HG02970 (cell line): Measurements from ENCODE around the gene RABGEF1.
"Not testable (repeated sequence)": the region's sequence is repeated elsewhere in the genome, so short reads cannot be mapped to it uniquely, and the experiment has no call there.

Experiments used
- ATAC-seq: cut with Tn5 transposase; IDR thresholded peaks from one replicate; pipeline ENCODE4 v1.9.1; 2021; ENCODE audit warnings: mild to moderate bottlenecking, moderate library complexity, moderate number of reproducible peaks; ENCODE audit not compliant: unreplicated experiment, low FRiP score

Gene RABGEF1

DNA sequence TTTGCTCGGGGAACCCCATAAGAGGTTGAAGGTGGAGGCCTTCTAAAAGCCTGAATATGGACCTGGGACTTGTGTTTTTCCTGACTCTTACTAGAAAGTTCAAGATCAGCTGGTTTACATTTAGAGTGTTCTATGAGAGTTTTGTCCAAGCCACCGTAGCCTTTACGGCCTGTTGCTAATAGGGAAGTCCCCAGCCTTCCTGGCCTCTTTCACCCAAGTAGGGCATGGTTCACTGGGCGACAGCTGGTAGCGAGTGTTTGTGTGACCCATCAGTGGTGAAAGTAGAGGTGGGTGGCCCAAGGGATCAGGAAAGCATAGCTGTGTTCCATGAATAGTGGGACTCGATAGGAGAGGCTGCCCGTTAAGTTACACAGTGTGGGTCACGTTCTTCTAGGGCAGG, 60.1 kb downstream of the RABGEF1 start:
- ATAC-seq: no peak

DNA sequence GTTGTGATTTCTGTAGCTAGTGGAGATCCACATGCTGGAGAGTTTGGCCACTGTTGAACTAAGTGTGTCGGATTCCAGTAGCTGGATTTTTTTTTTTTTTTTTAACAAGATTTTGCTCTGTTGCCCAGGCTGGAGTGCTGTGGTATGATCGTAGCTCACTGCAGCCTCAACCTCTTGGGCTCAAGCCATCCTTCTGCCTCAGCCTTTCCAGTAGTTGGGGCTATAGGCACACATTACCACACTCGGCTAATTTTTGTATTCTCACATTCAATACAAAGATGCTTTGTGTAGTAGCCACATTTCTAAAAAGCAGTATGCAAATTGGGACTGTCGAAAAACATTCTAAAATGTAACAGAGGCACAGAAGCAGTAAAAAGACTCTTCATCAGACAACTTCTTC, 63.5 kb downstream of the RABGEF1 start:
- ATAC-seq: no peak

DNA sequence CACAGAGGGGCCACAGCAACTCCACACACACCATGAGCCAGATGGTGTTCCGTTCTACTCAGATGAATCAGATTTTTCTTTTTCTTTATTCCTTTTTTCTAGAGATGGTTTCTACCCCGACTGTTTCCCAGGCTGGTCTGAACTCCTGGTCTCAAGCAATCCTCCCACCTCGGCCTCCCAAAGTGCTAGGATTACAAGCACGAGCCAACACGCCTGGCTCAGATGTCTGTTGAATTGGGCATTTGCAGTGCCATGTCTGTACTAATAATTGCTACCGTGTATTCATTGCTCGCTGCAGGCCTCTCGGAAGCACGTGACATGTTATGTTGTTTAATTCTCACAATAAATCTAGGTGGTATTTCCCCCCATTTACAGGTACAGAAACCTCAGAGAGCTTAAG, 67.2 kb downstream of the RABGEF1 start:
- ATAC-seq: no peak

DNA sequence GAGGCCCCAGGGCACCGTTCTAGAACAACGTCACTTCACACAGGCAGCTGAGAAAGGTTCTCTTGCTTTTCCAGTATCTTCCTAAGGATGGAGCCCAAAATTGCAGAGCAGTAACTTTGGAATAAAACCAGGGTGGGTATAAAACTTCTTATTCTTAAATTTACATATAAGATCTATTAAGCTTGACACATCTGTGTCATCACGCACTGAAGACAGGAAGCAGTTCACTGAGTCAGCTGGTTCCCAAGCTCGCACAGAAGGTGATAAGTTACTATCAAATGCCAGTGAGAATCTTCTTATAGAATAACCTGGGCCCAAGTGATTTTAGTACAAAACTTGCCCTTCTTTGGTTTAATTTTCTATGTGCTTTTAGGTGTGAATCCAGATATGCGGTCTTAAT, 70.2 kb downstream of the RABGEF1 start:
- ATAC-seq: no peak

DNA sequence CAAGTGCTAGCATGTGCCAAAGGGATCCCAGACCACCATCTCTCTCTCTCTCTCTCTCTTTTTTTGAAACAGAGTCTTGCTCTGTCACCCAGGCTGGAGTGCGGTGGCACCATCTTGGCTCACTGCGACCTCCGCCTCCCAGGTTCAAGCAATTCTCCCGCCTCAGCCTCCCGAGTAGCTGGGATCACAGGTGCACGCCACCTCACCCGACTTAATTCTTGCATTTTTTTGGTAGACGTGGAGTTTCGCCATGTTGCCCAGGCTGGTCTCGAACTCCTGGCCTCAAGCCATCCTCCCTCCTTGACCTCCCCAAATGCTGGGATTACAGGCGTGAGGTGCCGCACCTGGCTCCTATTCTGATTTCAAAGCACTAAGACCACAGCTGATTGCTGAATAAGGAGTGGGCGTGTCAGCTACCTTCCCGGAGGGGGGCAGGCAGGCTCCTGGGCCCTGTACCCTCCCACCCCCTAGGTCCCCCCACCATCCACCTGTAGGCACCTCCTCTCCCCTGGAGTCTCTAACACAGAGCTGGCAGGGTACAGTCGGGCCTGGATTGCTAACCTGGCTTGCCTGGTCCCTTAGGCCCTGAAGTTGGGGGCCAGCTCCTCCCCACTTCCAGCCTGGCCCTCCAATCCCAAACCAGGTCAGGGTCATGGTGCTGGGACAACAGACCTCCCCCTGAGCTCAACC, 74.8 kb downstream of the RABGEF1 start:
- not testable (repeated sequence) for ATAC-seq

DNA sequence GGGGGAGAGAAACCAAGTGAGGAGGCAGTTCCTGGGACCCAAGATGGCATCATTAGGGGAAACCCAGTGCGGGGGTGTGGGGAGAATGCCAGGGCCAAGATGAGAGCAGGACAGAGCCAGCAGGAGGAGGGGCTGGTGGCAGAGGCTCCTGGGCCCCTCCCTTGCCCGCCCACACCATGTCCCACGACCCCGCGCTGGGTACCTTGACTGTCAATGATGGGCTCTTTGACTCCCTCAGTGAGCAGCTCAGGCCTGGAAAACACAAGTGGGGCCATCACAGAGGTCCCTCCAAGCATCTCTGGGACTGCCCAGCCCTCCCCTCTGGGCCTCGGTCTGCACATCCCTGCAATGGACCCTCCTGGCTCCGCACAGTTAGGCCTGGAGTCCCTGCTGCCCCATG, 75.4 kb downstream of the RABGEF1 start:
- ATAC-seq: no peak

DNA sequence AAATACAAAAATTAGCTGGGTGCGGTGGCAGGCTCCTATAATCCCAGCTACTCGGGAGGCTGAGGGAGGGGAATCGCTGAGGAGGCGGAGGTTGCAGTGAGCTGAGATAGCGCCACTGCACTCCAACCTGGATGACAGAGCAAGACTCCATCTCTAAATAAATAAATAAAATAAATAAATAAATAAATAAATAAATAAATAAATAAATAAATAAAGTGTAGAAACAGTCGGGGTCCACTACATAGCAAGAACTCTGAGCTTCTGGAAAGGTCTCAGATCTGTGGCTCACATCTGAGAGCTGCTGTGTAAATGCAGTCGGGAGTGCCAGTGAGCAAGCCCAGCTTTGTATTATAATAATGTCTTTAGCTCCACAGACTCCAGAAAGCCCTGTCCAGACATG, 76.1 kb downstream of the RABGEF1 start:
- not testable (repeated sequence) for ATAC-seq

DNA sequence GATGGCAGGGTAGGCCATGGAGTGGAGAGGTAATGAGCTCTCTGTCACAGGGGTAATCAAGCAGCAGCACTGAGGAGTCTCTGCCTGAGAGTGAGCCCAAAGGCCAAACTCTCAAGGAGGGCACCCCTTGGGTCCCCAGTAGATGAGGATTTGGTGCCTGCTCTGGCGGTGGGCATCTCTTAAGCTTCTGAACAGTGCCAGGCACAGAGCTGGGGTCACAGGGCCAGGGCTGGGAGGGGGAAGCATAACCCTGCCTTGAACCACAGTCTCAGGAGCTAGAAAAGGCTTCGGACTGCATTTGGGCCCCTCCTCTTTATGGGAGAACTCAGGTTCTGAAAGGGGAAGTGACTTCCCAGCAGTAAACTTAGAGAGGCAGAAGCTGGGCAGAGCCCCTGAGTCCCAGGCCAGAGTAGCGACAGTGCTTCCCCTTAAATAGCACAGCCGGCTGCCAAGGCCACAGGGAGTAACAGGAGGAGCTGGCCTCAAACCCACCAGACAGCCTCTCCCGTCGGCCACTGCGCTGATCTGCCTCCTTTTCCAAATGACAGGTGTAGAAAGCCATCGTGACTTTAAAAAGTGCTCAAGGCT, 76.8 kb downstream of the RABGEF1 start:
- ATAC-seq: not testable (repeated sequence)

DNA sequence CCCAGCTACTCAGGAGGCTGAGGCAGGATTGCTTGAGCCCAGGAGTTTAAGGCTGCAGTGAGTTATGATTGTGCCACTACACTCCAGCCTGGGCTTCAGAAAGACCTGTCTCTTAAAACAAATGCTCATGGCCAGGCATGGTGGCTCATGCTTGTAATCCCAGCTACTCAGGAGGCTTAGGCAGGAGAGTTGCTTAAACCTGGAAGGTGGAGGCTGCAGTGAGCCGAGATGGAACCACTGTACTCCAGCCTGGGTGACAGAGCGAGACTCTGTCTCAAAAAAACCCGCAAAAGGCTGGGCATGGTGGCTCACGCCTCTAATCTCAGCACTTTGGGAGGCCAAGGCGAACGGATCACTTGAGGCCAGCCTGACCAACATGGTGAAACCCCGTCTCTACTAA, 77.4 kb downstream of the RABGEF1 start:
- ATAC-seq: not testable (repeated sequence)

DNA sequence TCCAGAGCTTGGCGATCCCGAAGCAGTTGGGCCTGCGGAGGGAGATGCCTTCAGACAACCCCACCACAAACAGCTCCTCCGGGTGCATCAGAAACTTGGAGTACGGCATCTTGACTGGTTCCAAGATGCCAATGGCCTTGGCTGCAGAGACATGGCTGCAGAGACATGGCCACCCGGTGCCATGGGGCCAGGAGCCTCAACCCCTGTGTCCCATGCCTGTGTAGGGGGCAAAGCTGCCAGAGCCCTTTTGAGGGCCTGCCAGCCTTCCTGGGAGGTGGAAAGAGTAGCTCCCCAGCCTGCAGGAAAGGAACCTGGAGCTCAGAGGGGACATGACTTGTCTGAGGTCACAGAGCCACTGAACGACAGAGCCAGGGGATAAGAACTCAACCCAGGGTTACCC, 83.5 kb downstream of the RABGEF1 start:
- ATAC-seq: no peak

DNA sequence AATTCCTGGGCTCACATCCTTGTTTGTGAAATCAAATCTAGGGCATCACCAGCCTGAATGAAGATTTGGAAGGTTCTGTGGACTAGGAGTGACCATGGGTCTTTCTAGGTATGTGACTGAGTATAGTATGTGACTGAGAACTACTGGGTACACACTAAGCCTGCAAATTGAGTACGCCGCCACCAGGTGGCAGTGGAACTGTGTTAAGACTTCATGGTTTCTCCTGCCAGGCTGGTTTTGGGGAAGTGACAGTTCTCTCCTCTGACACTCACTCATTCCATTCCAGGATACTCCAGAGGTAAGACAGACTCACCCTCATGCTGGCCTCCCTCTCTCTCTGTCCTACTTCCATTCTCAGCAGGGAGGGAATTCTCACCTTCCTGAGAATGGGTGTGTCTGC, 85.0 kb downstream of the RABGEF1 start:
- ATAC-seq: not testable (repeated sequence)

DNA sequence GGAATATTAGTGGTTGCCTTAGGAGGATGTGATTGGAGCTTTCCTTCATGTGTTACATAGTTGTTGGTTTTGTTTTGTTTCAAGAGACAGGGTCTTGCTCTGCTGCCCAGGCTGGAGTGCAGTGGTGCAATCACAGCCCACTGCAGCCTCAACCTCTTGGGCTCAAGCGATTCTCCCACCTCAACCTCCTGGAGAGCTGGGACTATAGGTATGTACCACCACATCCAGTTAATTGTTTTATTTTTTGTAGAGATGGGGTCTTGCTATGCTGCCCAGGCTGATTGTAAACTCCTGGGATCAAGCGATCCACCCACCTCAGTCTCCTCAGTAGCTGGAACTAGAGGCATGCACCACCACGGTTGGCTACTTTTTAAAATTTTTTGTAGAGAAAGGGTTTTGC, 86.1 kb downstream of the RABGEF1 start:
- ATAC-seq: no peak

DNA sequence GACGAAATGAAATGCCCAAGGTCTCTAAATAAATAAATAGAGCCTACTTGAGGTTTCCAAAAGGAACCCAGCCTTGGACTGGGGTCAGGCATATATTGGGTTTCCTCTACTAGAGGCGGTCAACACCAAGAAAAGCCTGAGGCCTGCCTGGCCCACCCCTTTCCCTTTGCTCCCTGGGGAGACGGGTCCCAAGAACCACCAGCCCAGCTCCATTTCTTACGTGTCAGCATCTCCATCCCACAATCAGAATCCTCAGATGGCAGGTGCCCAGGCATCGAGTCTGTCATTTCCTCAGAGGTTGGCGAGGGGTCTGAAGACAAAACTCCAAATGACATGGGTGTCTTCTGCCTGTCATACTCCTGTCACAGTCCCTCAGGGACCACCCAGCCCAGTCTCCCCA, 90.4 kb downstream of the RABGEF1 start:
- ATAC-seq: not testable (repeated sequence)

DNA sequence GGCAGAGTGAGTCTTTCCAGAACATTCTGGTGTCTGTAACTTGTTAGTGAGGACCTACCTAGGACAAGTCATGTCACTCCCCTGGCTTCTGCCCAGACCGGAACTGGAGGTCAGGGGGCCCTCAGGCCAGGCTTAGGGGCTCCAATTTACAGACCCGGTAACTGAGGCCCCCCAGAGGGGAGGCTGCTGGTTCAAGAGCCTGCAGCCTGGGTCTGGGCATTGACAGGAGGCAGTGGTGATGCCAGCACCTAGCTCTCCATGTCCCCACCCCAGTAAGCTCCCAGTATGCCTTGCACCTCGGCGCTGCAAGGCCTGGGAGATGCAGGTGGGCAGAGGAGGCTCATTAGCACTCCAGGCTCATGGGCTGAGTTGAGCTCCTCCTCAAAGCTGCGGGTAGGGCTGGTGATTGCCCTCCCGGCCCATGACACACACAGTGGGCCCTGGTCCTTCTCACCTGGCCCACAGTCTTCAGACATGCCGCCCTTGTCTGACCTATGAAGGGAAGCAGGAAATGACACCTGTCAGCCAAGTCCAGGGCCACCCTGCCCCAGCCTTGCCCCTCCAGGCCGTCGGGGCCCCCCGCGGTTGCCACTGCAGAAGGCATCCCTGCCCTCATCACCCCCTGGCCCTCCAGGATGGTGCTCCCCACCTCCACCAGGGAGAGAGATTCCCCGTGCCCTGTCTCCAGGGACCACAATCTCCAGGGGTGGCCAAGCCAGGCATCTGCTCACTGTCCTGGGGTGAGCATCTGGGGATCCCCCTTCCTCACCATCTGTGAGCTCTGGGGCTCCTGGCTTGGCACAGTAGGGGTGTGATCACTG, 92.2 kb downstream of the RABGEF1 start:
- no peak for ATAC-seq

DNA sequence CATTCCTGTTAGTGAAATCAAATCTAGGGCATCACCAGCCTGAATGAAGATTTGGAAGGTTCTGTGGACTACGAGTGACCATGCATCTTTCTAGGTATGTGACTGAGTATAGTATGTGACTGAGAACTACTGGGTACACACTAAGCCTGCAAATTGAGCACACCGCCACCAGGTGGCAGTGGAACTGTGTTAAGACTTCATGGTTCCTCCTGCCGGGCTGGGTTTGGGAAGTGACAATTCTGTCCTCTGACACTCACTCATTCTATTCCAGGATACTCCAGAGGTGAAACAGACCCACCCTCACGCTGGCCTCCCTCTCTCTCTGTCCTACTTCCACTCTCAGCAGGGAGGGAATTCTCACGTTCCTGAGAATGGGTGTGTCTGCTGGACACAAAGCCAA, 96.5 kb downstream of the RABGEF1 start:
- ATAC-seq: no peak

DNA sequence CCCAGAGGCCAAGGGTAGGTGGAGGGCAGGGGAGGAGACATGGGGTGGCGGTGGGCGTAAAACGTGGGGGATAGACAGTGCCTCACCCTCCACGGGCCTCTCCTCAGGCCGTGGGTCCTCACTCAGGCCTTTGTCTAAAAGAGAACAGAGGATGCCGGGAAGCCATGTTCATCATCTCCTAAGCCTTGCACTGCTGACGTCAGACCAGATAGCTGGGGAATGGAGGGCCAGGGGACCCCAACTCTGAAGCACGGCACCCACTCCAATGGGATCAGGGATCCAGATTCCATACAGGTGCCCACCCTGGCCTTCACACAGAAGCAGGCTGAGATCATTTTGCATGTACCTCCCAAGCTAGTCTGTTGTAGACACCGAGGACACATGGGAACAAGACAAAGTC, 97.1 kb downstream of the RABGEF1 start:
- no peak for ATAC-seq

DNA sequence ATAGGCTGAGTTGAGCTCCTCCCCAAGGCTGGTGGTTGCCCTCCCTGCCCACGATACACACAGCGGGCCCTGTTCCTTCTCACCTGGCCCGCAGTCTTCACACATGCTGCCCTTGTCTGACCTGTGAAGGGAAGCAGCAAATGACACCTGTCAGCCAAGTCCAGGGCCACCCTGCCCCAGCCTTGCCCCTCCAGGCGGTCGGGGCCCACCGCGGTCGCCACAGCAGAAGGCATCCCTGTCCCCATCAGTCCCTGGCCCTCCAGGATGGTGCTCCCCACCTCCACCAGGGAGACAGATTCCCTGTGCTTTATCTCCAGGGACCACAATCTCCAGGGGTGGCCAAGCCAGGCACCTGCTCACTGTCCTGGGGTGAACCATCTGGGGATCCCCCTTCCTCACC, 99.3 kb downstream of the RABGEF1 start:
- no peak for ATAC-seq

DNA sequence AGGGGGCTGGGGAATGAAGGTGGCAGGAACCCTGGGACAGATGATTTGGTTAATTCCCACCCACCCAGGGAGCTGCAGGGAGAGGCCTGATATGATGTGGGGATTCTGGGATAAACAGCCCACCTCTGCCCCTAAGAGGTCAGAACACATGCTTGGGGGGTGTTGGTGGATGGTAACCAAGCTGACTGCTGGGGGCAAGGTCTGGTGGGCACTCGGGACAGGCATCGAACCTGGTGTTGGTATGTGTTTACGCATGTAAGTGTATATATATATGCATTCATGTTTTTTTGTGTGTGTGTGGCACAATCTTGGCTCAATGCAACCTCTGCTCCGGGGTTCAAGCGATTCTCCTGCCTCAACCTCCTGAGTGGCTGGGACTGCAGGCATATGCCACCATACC, 99.8 kb downstream of the RABGEF1 start:
- ATAC-seq: no peak

DNA sequence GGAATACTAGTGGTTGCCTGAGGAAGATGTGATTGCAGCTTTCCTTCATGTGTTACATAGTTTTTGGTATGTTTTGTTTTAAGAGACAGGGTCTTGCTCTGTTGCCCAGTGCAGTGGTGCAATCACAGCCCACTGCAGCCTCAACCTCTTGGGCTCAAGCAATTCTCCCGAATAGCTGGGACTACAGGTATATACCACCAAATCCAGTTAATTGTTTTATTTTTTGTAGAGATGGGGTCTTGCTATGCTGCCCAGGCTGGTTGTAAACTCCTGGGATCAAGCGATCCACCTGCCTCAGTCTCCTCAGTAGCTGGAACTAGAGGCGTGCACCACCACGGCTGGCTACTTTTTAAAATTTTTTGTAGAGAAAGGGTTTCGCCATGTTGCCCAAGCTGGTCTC, 101.4 kb downstream of the RABGEF1 start:
- ATAC-seq: no peak

DNA sequence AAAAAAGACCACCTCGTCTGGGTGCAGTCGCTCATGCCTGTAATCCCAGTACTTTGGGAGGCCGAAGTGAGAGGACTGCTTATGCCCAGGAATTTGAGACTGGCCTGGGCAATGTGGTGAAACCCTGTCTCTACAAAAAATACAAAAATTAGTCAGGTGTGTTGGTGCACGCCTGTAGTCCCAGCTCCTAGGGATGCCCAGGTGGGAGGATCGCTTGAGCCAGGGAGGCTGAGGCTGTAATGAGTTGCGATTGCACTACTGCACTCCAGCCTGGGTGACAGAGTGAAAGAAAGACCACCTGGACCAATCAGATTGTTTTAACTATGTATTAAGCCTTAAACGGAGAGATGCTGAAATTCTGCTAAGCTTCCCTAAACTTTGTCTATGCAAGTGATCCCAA, 103.0 kb downstream of the RABGEF1 start:
- not testable (repeated sequence) for ATAC-seq

DNA sequence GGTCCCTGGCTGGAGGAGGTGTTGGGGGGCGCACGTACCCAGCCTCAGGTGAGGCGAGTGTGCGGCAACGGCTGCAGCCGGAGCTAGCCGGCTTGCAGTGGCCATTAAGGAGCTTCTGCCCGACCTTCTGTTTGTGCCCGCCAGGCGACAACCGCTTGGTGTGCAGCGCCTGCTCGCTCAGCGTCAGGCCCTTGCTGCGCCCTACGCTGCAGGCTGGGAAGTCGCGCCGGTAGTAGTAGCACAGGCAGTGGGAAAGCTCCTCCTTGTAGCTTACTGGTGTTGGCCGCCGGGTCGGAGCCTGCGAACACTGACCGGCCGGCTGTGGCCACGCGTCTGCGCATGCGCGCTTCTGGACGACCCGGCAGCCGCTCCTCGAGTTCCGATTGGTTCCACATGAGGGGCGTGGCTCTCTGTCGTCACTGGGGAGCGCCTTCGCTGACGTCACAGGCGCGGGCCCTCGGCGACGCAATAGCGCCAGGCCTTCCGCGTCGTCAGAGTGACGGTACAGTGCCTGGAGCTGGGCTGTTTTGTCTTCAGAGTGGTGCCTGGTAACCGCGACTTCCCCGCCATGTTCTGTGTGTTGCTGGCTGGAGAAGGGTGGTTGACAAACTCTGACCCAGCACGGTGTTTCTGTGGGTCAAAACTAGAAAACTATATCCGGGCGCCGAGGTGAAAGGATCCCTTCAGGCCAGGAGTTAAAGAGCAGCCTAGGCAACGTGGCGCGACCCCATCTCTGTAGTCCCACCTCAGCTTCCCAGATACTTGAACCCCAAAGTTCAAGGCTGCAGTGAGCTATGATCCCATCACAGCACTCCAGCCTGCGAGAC, 104.2 kb downstream of the RABGEF1 start:
- ATAC-seq: peak; percentile 95
